ENCODE data around the gene ARHGAP18.

Gene ARHGAP18

DNA sequence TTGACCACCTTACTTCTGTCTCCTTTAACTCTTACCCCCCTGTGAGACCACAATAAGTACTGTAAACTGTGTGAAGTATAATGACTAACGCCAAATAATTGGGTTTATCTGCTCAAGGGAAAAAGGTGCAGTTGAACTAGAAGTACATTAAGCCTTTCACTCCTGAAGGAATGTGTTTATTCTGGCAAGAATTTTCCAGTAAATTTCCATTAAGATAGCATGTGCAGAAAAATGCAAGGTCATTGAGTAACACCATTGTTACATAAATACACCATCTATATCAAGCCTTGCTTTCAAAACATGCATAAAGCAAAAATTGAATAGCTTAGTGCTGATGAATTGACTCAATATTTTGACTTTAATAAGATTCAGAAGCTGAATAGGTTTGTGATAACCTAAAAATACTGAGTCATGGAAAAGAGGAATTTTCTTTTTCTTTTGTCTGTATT is 65.4 kb downstream of the ARHGAP18 start:
- DNase-seq (ENCODE audit: low read depth, low spot score): no peak

DNA sequence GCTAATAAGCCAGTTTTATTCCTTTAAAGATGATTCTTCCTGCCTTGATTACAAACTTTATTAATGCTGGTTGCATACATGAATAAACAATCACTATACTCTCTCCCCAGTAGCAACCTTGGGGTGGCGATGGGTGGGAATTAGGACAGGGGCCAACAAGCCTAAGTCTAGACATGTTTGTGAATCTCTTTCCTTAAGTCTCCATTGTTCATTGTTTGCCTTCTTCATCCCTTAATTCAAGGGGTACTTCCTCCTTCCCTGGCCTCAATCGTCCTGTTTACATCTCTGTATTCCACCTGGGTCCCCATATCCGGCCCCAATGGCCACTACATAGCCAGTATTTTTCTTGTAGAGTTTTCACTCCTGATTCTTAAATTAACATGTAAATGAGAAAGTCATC is 66.0 kb downstream of the ARHGAP18 start:
- DNase-seq (ENCODE audit: low read depth, low spot score): no peak

DNA sequence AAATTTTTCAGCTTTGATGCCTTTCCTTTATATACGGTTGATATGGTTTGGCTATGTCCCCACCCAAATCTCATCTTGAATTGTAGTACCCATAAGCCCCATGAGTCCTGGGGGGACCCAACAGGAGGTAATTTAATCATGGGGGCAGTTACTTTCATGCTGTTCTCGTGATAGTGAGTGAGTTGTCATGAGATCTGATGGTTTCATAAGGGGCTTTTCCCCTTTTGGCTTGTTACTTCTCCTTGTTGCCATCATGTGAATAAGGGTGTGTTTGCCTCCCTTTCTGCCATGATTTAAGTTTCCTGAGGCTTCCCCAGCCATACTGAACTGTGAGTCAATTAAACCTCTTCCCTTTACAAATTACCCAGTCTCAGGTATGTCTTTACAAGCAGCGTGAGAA is 66.8 kb downstream of the ARHGAP18 start:
- DNase-seq (ENCODE audit: low read depth, low spot score): no peak

DNA sequence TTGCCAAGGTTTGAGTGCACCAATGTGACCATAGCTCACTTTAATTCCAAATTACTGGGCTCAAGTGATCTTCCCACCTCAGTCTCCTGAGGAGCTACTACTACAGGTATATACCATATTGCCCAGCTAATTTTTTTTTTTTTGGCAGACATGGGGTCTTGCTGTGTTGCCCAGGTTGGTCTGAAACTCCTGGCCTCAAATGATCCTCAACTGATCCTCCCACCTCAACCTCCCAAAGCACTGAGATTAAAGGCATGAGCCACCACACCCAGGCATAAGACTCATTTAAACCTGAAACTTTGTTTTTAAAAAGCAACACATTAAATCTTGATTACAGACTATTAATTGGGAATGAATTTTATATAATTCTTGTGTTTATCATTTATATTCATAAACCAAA is 67.7 kb downstream of the ARHGAP18 start:
- DNase-seq (ENCODE audit: low read depth, low spot score): no peak

DNA sequence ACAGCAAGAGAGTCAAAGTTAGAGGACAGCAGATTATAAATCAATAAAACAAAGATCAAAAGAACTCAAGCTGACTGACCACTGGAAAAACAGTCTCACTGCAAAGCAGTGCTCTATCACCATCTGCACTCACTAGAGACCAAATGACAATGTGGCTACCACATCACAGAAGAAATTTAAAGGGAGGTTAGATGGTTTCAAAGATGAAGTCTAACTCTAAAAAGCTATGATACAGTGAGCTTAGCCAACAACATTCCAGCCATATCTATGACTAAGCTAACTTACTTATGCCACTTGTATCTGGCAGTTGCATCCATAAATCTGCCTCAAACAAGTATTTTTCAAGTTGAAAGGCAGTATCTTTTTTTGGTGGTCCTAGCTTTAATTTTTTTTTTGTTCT is 68.6 kb downstream of the ARHGAP18 start:
- DNase-seq (ENCODE audit: low read depth, low spot score): no peak

DNA sequence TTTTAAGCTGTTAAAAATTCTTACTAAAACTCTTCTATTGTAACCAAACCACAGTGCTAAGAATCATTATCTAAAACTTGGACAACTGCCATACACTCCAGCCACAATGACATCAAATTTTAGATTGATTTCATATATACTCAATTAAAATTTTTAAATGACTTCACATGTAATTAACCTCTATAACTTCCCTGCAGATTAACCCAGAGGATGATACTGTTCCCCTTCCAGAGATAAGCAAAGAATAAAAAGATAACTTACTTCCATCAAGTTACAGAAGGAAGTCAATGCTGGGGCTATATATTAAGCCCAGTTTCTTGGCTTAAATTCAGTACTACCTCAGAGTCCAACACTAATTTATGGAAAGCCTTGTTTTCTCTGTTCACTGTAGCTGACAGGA is 71.3 kb downstream of the ARHGAP18 start:
- no peak for DNase-seq (ENCODE audit: low read depth, low spot score)

DNA sequence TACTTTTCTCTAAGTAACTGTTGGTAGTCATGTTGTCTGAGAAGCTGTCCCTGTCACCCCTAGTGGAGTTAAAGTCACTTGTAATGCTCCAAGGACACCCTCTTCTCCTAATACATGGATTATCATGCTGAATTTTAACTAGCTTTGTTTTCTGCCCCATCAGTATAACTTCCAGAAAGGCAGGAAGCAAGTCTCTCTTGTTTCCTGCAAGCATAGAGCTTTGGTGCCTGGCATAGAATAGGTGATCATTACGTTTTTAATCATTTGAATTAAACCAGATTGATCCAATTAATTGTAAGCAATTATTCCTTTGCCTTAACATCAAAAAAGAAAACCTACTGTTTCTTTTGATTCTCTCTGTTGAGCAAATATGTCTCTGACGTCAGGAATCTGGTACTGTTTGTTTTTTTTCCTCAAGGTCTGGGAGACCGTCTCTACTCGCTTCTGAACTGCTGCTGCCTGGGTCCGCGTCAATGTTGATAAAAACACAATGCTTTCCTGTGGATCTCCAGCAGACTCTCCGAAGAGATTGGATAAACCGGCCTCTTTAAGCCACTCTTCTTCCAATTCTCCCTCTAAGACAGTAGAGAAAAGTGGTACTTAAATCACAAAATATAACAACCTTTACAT is 71.8 kb downstream of the ARHGAP18 start:
- DNase-seq (ENCODE audit: low read depth, low spot score): peak; percentile 72

DNA sequence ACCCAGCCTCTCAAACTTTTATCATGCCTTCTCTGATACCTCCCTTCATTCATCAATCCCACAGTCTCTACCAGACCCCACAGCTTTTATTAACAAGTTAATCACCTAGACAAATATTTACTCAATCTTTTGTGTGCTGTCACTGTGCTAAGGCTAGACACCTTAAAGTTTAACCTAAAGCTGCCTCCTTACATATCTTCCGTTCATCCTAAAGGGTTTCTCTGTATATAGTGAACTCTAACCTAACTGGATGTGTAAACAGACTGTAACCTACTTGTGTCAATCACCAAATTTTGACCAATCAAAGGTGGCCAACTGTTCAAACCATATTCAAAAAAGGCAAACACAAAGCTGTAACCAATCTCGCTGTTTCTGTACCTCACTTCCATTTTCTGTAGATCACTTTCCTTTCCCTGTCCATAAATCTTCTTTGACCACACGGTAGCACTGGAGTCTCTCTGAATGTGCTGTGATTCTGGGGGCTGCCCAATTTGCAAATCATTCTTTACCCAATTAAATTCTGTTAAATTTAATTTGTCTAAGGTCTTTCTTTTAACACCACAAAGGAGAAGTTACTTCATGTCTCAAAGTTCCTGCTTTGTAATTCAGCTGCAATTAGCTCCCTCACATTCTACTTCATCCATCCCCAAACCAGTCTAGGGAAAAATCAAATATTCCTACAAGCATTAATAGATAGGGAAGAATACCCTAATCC is 72.5 kb downstream of the ARHGAP18 start:
- DNase-seq (ENCODE audit: low read depth, low spot score): no peak

DNA sequence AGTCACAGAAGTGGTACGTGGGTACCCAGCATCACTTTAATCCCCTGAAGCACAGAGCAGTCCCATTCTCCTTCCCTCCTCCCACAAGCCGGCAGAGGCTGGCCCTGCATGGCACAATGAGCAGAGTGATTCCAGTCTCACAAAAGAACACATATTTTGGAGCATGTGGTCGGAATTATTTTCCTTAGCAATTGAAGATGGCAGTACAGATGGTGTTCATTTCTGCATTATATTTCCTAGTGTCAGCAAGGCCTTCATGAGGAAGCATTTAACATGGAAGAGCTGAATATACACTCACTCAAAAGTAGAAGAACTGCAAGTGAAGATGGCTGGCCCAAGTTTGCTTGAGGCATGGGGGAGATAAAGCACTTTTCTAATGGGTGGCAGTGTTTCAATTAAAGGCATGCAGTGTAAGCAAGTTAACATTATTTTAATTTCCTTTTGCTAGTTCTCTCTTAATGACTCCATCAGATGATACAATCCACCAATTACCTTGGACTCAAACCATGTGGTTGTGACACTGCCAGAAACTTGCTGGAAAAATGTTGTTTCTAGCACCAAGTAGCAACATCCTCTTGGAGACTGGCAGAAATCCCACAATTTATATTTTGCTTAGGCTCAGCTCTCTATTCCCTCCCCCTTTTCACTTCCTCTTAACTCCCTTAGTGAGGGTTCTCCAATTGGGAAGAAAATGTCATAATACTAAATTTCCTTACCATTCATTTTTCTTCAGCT is 74.4 kb downstream of the ARHGAP18 start:
- DNase-seq (ENCODE audit: low read depth, low spot score): no peak

DNA sequence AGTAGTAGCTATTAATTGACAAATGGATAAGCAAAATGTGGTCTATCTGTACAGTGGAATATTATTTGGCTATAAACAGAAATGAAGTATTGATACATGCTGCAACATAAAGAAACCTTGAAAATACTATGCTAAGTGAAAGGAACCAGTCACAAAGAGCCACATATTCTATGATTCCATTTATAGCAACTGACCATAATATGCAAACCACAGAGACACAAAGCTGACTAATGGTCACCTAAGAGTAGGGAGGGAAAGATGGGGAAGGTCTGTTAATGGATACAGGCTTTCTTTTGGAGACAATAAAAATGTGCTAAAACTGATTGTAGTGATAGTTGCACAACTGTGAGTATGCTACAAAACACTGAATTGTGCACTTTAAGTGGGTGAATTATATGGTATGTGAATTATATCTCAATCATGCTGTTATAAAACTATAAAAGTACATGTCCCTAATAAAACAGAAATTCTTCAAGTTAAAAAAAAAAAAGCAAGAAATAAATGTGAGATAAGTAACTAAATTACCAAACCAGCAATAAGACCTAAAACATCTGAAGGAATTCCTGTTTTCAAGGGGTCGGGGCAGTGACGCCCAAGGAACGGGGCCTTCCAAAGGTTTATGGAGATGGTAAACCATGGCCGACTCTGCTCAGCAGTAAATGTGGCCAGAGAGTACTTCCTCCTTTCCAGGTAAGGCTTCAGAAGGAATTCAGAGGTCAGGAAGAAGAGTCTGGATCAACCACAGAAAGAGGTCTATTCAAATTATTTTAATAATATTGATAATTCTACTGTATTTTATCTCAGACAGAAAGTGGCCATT is 75.4 kb downstream of the ARHGAP18 start:
- no peak for DNase-seq (ENCODE audit: low read depth, low spot score)

DNA sequence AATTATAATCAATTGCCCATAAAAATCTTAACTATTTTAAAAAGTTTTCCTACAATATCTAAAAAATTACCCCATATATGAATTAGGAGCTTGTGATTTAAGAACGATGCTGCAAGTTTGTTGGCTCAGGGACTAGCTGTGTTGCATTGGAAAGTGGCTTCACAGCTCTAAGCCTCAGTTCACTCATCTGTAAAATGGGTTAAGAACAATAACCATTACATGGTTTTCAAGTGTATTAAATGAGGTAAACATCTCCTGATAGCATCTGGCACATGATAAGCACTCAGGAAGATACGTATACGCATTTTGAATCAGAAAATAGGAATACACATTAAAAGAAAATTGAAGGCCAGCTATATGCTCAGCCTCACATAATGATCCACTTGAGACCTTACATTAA is 76.4 kb downstream of the ARHGAP18 start:
- no peak for DNase-seq (ENCODE audit: low read depth, low spot score)

DNA sequence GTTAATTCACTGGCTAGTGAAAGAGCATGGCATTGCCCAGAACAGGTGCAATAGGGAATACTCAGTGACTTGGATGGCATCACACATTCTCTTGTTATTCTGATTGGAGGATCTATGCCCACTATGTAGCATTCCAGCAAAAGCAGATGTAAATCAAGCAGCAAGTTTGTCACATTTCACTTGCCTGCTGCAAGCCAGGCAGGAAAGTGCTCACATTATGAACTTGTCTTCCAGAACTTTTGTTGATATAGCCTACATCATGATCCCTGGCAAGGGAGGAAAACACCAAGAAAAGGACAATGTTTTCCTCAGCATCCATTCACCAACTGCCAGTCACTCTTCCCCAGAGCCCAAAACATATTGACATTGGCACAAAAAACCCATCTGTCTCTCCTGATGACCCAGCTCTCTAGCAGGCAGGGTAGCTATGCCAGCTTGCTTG is 77.8 kb downstream of the ARHGAP18 start:
- DNase-seq (ENCODE audit: low read depth, low spot score): no peak

DNA sequence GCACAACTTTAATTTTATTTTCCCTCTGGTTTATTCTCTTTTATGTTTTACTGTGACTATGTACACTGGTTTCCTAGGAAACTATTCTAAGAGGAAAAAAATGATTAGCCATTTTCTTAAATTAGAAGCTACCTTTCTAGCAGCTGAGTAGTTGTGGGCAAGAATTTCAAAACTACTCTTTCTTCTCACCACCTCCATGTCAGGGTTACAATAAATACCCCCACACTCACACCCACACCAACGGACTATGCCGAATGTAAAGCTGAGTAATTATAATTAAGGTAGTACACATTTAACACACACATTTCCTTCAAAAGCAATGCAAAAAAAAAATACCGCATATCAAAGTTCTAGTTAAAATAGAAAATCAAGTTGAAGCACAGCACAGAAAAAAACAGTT is 78.9 kb downstream of the ARHGAP18 start:
- no peak for DNase-seq (ENCODE audit: low read depth, low spot score)

DNA sequence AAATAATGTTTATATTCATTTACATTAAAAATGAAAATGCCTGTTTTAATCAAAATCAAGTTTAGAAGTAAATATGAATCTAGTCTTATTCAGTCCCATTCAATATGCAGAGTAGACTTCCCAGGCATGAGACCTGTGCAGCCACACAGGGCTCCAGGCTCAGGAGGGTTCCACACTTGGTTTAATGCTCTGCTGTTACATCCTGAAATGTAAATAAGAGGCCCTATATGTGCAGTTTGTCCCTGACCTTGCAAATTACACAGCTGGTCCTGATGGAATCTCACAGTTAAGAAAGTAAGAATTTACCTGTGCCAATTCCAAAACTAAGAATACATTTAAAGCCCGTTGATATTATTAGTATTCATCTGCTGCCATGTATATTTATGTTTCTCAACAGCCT is 79.4 kb downstream of the ARHGAP18 start:
- no peak for DNase-seq (ENCODE audit: low read depth, low spot score)

DNA sequence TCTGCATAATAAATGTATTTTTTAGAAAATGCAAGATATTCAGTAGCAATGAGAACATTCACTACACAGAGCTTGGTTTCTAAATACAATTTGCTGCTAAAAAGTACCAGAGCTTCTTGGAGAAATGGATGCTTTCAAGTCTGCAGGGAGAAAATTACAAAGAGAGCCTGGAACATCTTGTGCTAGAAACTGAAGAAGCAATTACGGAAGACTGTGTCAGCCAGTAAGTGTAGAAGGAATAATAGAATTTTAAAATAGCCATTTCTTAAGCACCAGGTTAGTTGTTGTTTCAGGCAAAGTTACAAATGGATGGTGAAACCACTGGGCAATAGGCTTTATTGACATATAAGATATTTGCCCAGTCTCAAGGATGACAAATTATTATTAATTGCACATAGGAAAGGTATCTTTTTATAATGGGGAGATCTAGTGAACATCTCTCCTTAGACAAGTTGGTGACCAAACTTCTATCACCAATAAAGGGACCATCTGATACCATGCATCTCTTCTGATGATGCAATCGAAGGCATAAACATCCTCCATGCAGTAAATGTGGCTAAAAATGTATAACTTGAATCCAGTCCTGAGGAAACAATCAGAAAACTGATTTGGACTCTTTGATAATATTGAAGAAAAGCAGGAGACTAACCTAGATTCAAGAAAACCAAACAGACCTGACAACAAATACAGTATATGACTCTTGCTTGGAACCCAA is 81.7 kb downstream of the ARHGAP18 start:
- no peak for DNase-seq (ENCODE audit: low read depth, low spot score)

DNA sequence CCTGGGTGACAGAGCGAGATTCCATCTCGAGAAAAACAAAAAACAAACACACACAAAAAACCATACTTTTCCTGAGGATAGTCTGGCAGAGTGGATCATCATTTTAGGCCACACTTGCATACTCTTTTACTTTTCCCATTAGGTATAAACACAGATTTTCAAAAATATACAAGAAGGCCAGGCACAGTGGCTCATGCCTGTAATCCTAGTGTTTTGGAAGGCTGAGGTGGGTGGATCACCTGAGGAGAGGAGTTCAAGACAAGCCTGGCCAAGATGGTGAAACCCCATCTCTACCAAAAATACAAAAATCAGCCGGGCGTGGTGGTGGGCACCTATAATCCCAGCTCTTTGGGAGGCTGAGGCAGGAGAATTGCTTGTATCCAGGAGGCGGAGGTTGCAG is 85.5 kb downstream of the ARHGAP18 start:
- no peak for DNase-seq (ENCODE audit: low read depth, low spot score)

DNA sequence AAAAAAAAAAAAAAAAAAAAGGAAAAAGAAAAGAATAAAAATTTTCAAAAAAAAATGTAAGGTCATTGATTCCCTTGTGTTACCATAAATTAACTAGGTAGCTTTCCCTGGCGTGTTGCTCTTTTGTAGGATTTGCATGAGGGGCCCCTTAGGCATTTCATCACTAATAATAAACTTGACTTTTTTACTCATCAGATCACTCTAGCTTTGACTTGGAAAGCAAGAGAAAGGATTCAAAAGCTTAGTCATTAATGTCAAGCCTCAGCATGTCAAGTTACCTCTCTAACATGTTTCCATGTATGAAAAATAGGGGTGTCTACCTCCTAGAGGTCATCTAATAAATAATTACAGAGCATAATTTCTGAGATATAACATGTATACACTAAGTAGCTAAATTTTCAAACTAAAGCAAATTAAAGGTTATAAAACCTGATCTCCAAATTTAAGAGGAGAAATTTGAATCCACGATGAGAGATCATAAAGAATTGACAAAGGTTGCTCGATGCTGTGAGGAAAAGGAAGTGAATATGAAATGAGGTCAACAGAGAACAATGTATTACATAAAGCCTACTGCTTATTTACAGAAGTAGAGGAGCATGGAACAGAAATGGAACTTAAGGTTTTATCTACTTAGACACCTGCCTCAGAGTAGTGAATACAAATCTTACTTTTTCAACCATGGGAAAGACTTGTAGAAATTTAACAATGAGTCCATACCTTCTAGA is 86.8 kb downstream of the ARHGAP18 start:
- no peak for DNase-seq (ENCODE audit: low read depth, low spot score)

DNA sequence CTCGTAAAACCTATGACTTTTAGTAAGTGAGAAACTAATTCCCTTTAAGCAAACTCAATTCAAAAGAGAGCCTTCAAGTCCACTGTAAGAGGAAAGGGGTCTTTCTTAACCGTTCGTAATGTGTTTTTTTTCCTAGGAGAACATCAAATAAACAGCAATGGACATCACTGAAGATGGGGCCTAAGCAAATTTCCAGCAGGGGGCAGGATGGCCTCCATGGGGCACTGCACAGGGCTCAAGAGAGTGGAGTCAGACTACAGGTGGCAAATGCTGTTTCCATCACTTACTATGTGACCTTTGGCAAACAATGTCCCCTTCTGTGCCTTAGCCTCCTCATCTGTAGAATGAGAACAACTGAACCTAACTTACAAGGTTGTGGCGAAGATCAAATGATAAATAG is 88.7 kb downstream of the ARHGAP18 start:
- DNase-seq (ENCODE audit: low read depth, low spot score): no peak

DNA sequence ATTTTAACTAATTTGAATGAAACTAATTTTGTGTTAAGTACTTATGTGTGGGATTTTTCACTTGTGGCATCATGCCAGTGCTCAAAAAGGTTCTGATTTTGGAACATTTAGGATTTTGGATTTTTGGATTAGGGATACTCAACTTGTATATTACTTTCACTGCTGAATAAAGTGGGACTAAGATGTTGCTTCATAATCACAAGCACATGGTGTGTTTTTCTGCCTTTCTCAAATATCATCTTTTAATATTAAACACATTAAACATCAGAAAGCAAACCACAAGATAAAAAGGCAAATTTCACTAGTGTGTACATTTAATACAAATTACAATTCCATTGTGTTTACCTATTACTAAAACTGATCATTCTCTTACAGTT is 89.8 kb downstream of the ARHGAP18 start:
- no peak for DNase-seq (ENCODE audit: low read depth, low spot score)

DNA sequence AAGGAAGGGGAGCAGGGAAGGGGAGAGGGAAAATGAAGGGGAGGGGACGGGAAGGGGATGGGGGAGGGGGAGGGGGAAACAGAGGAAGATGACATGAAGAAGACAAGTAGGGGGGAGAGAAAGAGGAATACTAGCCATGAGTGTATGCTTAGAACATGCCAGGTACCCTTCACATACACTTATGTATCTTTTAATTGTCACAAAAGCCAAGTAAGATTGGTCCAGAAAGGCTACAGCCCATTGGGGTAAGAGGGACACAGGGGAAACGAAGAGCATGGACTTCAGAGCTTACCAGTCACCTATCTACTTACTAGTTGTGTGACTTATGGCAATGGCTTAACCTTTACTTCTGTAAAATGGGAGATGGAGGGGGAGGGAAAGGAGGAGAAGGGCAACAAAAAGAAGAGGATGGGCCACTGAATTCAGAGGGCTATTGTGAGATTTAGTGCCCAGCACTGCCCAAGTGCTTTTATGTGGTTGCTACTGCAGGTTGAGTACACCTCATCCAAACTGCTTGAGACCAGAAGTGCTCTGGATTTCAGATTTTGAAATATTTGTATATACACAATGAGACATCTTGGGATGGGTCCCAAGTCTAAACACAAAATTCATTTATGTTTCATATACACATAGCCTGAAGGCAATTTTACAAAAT is 90.3 kb downstream of the ARHGAP18 start:
- DNase-seq (ENCODE audit: low read depth, low spot score): no peak
